ENCODE data around the gene ZNF451.

DNA sequence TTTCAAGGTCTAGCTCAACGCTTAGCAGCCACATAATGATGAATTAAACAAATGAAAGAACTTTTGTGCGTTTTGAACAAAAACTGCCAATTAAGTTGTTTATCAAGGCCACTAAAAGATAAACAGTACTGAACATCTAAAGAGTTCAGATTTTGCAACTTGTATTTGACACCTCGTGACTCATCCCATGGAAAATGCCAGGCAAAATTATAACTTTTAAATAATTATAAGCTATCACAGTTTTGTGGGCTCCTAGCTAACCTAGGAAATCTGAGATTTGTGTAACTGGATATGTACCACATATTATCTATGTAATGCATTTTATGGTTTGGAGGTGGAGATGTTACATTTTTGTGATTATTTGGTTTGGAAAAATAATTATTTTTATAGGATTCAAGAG, 72.5 kb downstream of the ZNF451 start:
- TF ChIP-seq, protein P1, sequence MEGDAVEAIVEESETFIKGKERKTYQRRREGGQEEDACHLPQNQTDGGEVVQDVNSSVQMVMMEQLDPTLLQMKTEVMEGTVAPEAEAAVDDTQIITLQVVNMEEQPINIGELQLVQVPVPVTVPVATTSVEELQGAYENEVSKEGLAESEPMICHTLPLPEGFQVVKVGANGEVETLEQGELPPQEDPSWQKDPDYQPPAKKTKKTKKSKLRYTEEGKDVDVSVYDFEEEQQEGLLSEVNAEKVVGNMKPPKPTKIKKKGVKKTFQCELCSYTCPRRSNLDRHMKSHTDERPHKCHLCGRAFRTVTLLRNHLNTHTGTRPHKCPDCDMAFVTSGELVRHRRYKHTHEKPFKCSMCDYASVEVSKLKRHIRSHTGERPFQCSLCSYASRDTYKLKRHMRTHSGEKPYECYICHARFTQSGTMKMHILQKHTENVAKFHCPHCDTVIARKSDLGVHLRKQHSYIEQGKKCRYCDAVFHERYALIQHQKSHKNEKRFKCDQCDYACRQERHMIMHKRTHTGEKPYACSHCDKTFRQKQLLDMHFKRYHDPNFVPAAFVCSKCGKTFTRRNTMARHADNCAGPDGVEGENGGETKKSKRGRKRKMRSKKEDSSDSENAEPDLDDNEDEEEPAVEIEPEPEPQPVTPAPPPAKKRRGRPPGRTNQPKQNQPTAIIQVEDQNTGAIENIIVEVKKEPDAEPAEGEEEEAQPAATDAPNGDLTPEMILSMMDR (conservative IDR thresholded peaks at IDR 0.05): no peak
- no peak for TF ChIP-seq EZH2 (IDR thresholded peaks at IDR 0.05; ENCODE audit: low read depth)
